H1 (cell line): ENCODE measurements around the gene CHCHD1. TPM values are rescaled to one million over a fixed set of nuclear protein-coding genes. Genes with fewer than 3 reads are reported as not detected.

ENCODE experiments used
- CTCF ChIA-PET: fragments of 300-600 bp; sonication (Branson Sonifier 250); formaldehyde crosslinking; loops from one replicate; lab custom pipeline; 2021; ENCODE audit not compliant: partially characterized antibody; lab: Charles Lee
- POLR2A ChIA-PET: fragments of 300-600 bp; sonication (Branson Sonifier 250); formaldehyde crosslinking; loops from one replicate; lab custom pipeline; 2021; ENCODE audit warnings: inconsistent platforms; ENCODE audit not compliant: partially characterized antibody; lab: Charles Lee
- DNase-seq, 2 experiments: peaks; one replicate each; pipeline versions ENCODE4 v3.0.0 to v3.0.0-alpha.2; 2010 to 2022; ENCODE audit warnings: low spot score in 2 of 2, low read depth in 1 of 2, mixed read lengths in 1 of 2
- FAIRE-seq: peaks from 2 replicates; lab custom pipeline; 2011; peaks lifted over from hg19 to GRCh38; lab: Jason Lieb, UNC
- H2AFZ ChIP-seq: 2 replicates; pipeline ENCODE4 v1.8.1; 2012; ENCODE audit warnings: low read length, inconsistent platforms
- H2AK5ac ChIP-seq: 2 replicates; pipeline ENCODE4 v1.6.1; 2013; ENCODE audit warnings: low read depth, low read length
- H2BK120ac ChIP-seq: replicated peaks from 2 replicates; pipeline ENCODE3; 2013; ENCODE audit warnings: low read depth, low read length, inconsistent platforms
- H2BK12ac ChIP-seq: 2 replicates; pipeline ENCODE4 v1.6.1; 2013; ENCODE audit warnings: low read depth, low read length
- H2BK15ac ChIP-seq: 2 replicates; pipeline ENCODE4 v1.6.1; 2013; ENCODE audit warnings: low read length
- H2BK20ac ChIP-seq: 2 replicates; pipeline ENCODE4 v1.6.1; 2013; ENCODE audit warnings: low read length
- H2BK5ac ChIP-seq: 2 replicates; pipeline ENCODE4 v1.6.1; 2013; ENCODE audit warnings: low read depth, low read length
- H3K14ac ChIP-seq: 2 replicates; pipeline ENCODE4 v1.6.1; 2013; ENCODE audit warnings: inconsistent platforms; ENCODE audit not compliant: insufficient read length
- H3K18ac ChIP-seq: 2 replicates; pipeline ENCODE4 v1.6.1; 2013; ENCODE audit warnings: low read length; ENCODE audit errors: extremely low read depth
- H3K23ac ChIP-seq: 2 replicates; pipeline ENCODE4 v1.6.1; 2013; ENCODE audit warnings: inconsistent platforms; ENCODE audit not compliant: insufficient read length
- H3K23me2 ChIP-seq: 2 replicates; pipeline ENCODE4 v1.6.1; 2013; ENCODE audit warnings: low read depth, low read length
- H3K27ac ChIP-seq: 2 replicates; pipeline ENCODE4 v1.6.1; 2011; ENCODE audit warnings: low read depth, low read length, inconsistent platforms
- H3K27me3 ChIP-seq, 4 experiments: replicated peaks in 1 of 4; 1 replicate in 1 of 4; 2 replicates in 3 of 4; pipeline versions ENCODE4 v1.6.1 to v1.8.1; 2011 to 2013; ENCODE audit warnings: low read length in 3 of 4, mild to moderate bottlenecking in 3 of 4, inconsistent platforms in 2 of 4, mixed read lengths in 2 of 4, moderate library complexity in 1 of 4; ENCODE audit not compliant: control insufficient read depth in 3 of 4, insufficient read depth in 3 of 4; ENCODE audit errors: extremely low read depth in 1 of 4
- H3K36me3 ChIP-seq, 4 experiments: 2 replicates each; pipeline versions ENCODE4 v1.6.1 to v1.8.1; 2011 to 2013; ENCODE audit warnings: mild to moderate bottlenecking in 4 of 4, low read length in 3 of 4, moderate library complexity in 2 of 4, control low read depth in 1 of 4, inconsistent platforms in 1 of 4; ENCODE audit not compliant: insufficient read depth in 4 of 4, control insufficient read depth in 2 of 4
- H3K4ac ChIP-seq: replicated peaks from 2 replicates; pipeline ENCODE3; 2013; ENCODE audit warnings: low read length, low read depth, mixed read lengths, inconsistent platforms; ENCODE audit not compliant: insufficient read length
- H3K4me1 ChIP-seq, 4 experiments: replicated peaks in 1 of 4; 1 replicate in 1 of 4; 2 replicates in 3 of 4; pipeline versions ENCODE4 v1.6.1 to v1.8.1; 2011 to 2013; ENCODE audit warnings: low read length in 3 of 4, inconsistent platforms in 2 of 4, mixed read lengths in 1 of 4; ENCODE audit not compliant: insufficient read depth in 4 of 4, control insufficient read depth in 3 of 4
- H3K4me2 ChIP-seq, 2 experiments: 2 replicates each; pipeline versions ENCODE4 v1.6.1 to v1.8.1; 2011 to 2013; ENCODE audit warnings: low read depth in 2 of 2, low read length in 2 of 2, control low read depth in 1 of 2, inconsistent platforms in 1 of 2, mild to moderate bottlenecking in 1 of 2; ENCODE audit not compliant: insufficient read depth in 1 of 2
- H3K4me3 ChIP-seq, 4 experiments: fragments of 200-600, 300-600 bp in 1 of 4; sonication (generic), shearing (Covaris generic), sonication (Bioruptor Twin) in 1 of 4; 2 replicates each; pipeline versions ENCODE4 v1.5.1 to v1.8.1; 2011 to 2016; ENCODE audit warnings: low read length in 4 of 4, low read depth in 3 of 4, control low read depth in 2 of 4, inconsistent platforms in 2 of 4, mild to moderate bottlenecking in 2 of 4, mixed read lengths in 1 of 4, moderate library complexity in 1 of 4; ENCODE audit not compliant: insufficient read depth in 2 of 4; ENCODE audit errors: extremely low read depth in 1 of 4
- H3K56ac ChIP-seq: replicated peaks from 2 replicates; pipeline ENCODE3; 2013; ENCODE audit warnings: low read depth, mild to moderate bottlenecking, mixed read lengths, low read length, inconsistent platforms; ENCODE audit not compliant: insufficient read length
- H3K79me1 ChIP-seq: 2 replicates; pipeline ENCODE4 v1.6.1; 2013; ENCODE audit warnings: low read depth, low read length, control low read depth
- H3K79me2 ChIP-seq, 2 experiments: 2 replicates each; pipeline versions ENCODE4 v1.6.1 to v1.8.1; 2012 to 2013; ENCODE audit warnings: low read length in 2 of 2, mild to moderate bottlenecking in 2 of 2, inconsistent platforms in 1 of 2; ENCODE audit not compliant: insufficient read depth in 2 of 2, control insufficient read depth in 1 of 2
- H3K9ac ChIP-seq, 4 experiments: replicated peaks in 1 of 4; 1 replicate in 1 of 4; 2 replicates in 3 of 4; pipeline versions ENCODE4 v1.6.1 to v1.8.1; 2011 to 2013; ENCODE audit warnings: low read depth in 3 of 4, low read length in 3 of 4, control low read depth in 2 of 4, mild to moderate bottlenecking in 2 of 4, moderate library complexity in 2 of 4, inconsistent platforms in 1 of 4; ENCODE audit errors: extremely low read depth in 1 of 4
- H3K9me3 ChIP-seq, 2 experiments: 2 replicates each; pipeline versions ENCODE4 v1.6.1 to v1.8.1; 2012 to 2013; ENCODE audit warnings: mild to moderate bottlenecking in 2 of 2, moderate library complexity in 2 of 2, control low read depth in 1 of 2, inconsistent platforms in 1 of 2, low read depth in 1 of 2, low read length in 1 of 2, mixed read lengths in 1 of 2; ENCODE audit not compliant: insufficient read depth in 2 of 2
- H4K20me1 ChIP-seq, 2 experiments: replicated peaks in 1 of 2; 2 replicates each; pipeline versions ENCODE3 to v1.8.1; 2011 to 2013; ENCODE audit warnings: inconsistent platforms in 2 of 2, low read length in 2 of 2, mild to moderate bottlenecking in 1 of 2; ENCODE audit not compliant: insufficient read depth in 2 of 2, control insufficient read depth in 1 of 2
- H4K5ac ChIP-seq: 2 replicates; pipeline ENCODE4 v1.6.1; 2013; ENCODE audit warnings: low read length, low read depth, mixed read lengths, inconsistent platforms; ENCODE audit not compliant: insufficient read length
- H4K8ac ChIP-seq: 2 replicates; pipeline ENCODE4 v1.8.0; 2013; ENCODE audit warnings: mild to moderate bottlenecking, moderate library complexity, low read length, inconsistent platforms; ENCODE audit not compliant: insufficient read depth; ENCODE audit errors: extremely low read depth
- H4K91ac ChIP-seq: replicated peaks from 2 replicates; pipeline ENCODE3; 2013; ENCODE audit warnings: low read length, mixed read lengths, inconsistent platforms; ENCODE audit not compliant: insufficient read length
- CEBPB ChIP-seq: IDR thresholded peaks from 2 replicates; pipeline ENCODE4 v1.6.1; 2012; ENCODE audit warnings: low read depth, low read length
- FOSL1 ChIP-seq: IDR thresholded peaks from 2 replicates; pipeline ENCODE4 v1.6.1; 2011; ENCODE audit warnings: mild to moderate bottlenecking, low read depth, low read length, moderate library complexity; ENCODE audit not compliant: insufficient read depth
- GABPA ChIP-seq: IDR thresholded peaks from 2 replicates; pipeline ENCODE4 v1.6.1; 2011; ENCODE audit warnings: mild to moderate bottlenecking, low read length, moderate library complexity, borderline replicate concordance; ENCODE audit not compliant: insufficient read depth
- JUND ChIP-seq: IDR thresholded peaks from 2 replicates; pipeline ENCODE4 v1.6.1; 2011; ENCODE audit warnings: mild to moderate bottlenecking, improper control_type of control experiment, low read length
- KDM4A ChIP-seq: IDR thresholded peaks from one replicate; pipeline ENCODE4 v1.7.1; 2012; ENCODE audit warnings: low read depth, mild to moderate bottlenecking, moderate library complexity, low read length, inconsistent platforms; ENCODE audit not compliant: severe bottlenecking
- KDM5A ChIP-seq: fragments of 200-600 bp; IDR thresholded peaks from 2 replicates; pipeline ENCODE4 v1.7.1; 2012; ENCODE audit warnings: mild to moderate bottlenecking, low read length, inconsistent platforms, mixed read lengths
- MAFK ChIP-seq: IDR thresholded peaks from 2 replicates; pipeline ENCODE4 v1.6.1; 2012; ENCODE audit warnings: low read depth, mild to moderate bottlenecking, improper control_type of control experiment, low read length
- NRF1 ChIP-seq: IDR thresholded peaks from 2 replicates; pipeline ENCODE4 v1.6.1; 2011; ENCODE audit warnings: mild to moderate bottlenecking, low read depth, low read length, improper control_type of control experiment
- POU5F1 ChIP-seq: IDR thresholded peaks from 2 replicates; pipeline ENCODE4 v1.6.1; 2011; ENCODE audit warnings: low read depth, mild to moderate bottlenecking, low read length, moderate library complexity
- RFX5 ChIP-seq: IDR thresholded peaks from 2 replicates; pipeline ENCODE4 v1.6.1; 2011; ENCODE audit warnings: low read depth, low read length, improper control_type of control experiment, borderline replicate concordance
- SIRT6 ChIP-seq: IDR thresholded peaks from one replicate; pipeline ENCODE4 v1.7.1; 2012; ENCODE audit warnings: low read length, inconsistent platforms
- SRF ChIP-seq: IDR thresholded peaks from 2 replicates; pipeline ENCODE4 v1.6.1; 2011; ENCODE audit warnings: mild to moderate bottlenecking, low read depth, low read length, moderate library complexity
- TCF12 ChIP-seq: IDR thresholded peaks from 2 replicates; pipeline ENCODE4 v1.6.1; 2011; ENCODE audit warnings: low read depth, mild to moderate bottlenecking, low read length
- TEAD4 ChIP-seq: IDR thresholded peaks from 2 replicates; pipeline ENCODE4 v1.6.1; 2012; ENCODE audit warnings: low read depth, low read length, inconsistent platforms, mixed read lengths
- WGBS, 2 experiments: shearing (Covaris generic) in 1 of 2; methylation state at CpG; one replicate each; pipeline versions ENCODE4 v1.1.6 to v1.1.7; 2013 to 2015; ENCODE audit warnings: low lambda C conversion rate in 2 of 2, mixed read lengths in 2 of 2, inconsistent platforms in 1 of 2, low coverage in 1 of 2, missing lambda C conversion rate in 1 of 2; ENCODE audit not compliant: insufficient replicate concordance in 2 of 2, insufficient coverage in 1 of 2, insufficient read length in 1 of 2; ENCODE audit errors: extremely low coverage in 1 of 2, missing lambda C conversion rate in 1 of 2; 5-methylcytosine and 5-hydroxymethylcytosine counted together
- polyA plus RNA-seq, 7 experiments: library from polyadenylated mRNA; depleted of rRNA in 3 of 7; stranded (reverse) in 5 of 7; unstranded in 2 of 7; fragments of >200 nt in 5 of 7; fragments of 200-250 nt in 2 of 7; gene quantifications; 1 replicate in 5 of 7; 2 replicates in 1 of 7; 4 replicates in 1 of 7; pipeline versions ENCODE4 v1.2.1 to v1.2.3, GENCODE V29; 2011 to 2013; ENCODE audit warnings: missing spikeins in 2 of 7, mixed read lengths in 2 of 7
- total RNA-seq: library from RNA; stranded (reverse); fragmentation: NEBNext Ultra II Directional; extraction: Animal tissue kit (Norgen Biotek cat#: 25700); gene quantifications from 2 replicates; pipeline ENCODE4 v1.2.1, GENCODE V29; 2021
- TF ChIP-seq, protein P1 (sequence below): IDR thresholded peaks from 2 replicates; pipeline ENCODE4 v1.6.1; 2011; ENCODE audit warnings: low read length, improper control_type of control experiment

Gene CHCHD1
- total and polyA plus RNA-seq, 2 of the 8 experiments (the other 6 are each of a cell fraction or from before 2014, with no cell fraction given), result 44.9 to 58.1 TPM

- Histone ChIP-seq H2BK12ac (no peak overlapping the region), H3K27me3 (no peaks in the 10 kb centered on the region), H4K8ac (no peak overlapping the region; the same call in 1 of the 2 replicates), H3K18ac (no peak overlapping the region), H3K36me3 (peaks cover 8 to 31% (median 20%) of the 10 kb centered on the region in 4 experiments; a peak in 7 of 8 replicates), H2AFZ (no peak overlapping the region), H3K14ac (no peak overlapping the region), H2BK5ac (no peak overlapping the region), H4K91ac (no peak overlapping the region), H2BK20ac (no peak overlapping the region), H3K4me1 (no peaks in the 10 kb centered on the region), H2BK120ac (no peak overlapping the region), H3K9me3 (no peaks in the 10 kb centered on the region), H3K9ac (no peak overlapping the region), H3K23me2 (0 out of 2 replicates have a peak, but pooled peaks cover 6% of the 10 kb centered on the region), H2AK5ac (no peak overlapping the region), H3K23ac (no peak overlapping the region), H3K56ac (no peak overlapping the region), H2BK15ac (no peak overlapping the region), H4K20me1 (peaks cover 0 to 7% of the 10 kb centered on the region in 2 experiments), H3K4me2 (no peak overlapping the region), H3K79me2 (no peaks in the 10 kb centered on the region), H3K4ac (no peak overlapping the region), H3K4me3 (no peak overlapping the region), H4K5ac (no peak overlapping the region), H3K79me1 (no peaks in the 10 kb centered on the region), H3K27ac (no peak overlapping the region)
- ChIA-PET POLR2A (interaction anchor here (0.5 to 12.1 kb wide), 7 partner anchors 8 to 62 kb away, joined by 3 to 137 read pairs (median 3); partner anchors contain the start of genes CHCHD1, NDST2 and ZSWIM8), CTCF (no interaction called here)
- FAIRE-seq (no peak), DNase-seq (no peak)
- 88% methylated on average over 2 of the region's 5 CpGs; no CpG with 5 or more reads in 1 of the 2 experiments for WGBS, 2 experiments
- TF ChIP-seq CEBPB (no peak), POU5F1 (no peak), SIRT6 (no peak), NRF1 (no peak), RFX5 (no peak), TEAD4 (no peak), TCF12 (no peak), KDM5A (no peak), MAFK (no peak), KDM4A (no peak), JUND (no peak), SRF (no peak), FOSL1 (no peak), GABPA (no peak)
- TF ChIP-seq, protein P1, sequence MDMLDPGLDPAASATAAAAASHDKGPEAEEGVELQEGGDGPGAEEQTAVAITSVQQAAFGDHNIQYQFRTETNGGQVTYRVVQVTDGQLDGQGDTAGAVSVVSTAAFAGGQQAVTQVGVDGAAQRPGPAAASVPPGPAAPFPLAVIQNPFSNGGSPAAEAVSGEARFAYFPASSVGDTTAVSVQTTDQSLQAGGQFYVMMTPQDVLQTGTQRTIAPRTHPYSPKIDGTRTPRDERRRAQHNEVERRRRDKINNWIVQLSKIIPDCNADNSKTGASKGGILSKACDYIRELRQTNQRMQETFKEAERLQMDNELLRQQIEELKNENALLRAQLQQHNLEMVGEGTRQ, result no peak
Observed at GRCh38 chr10:73793456-73793855, 11.6 kb downstream of the CHCHD1 start.
